Measurements from ENCODE around the gene AXIN2. TPM values are rescaled to one million over a fixed set of nuclear protein-coding genes. Genes with fewer than 3 reads are reported as not detected.
"Not testable (repeated sequence)": the region's sequence is repeated elsewhere in the genome, so short reads cannot be mapped to it uniquely, and the experiment has no call there.

Gene AXIN2
- total RNA-seq, 1 experiment from 2014 or later, result 2.7 TPM

- no peak for DNase-seq (ENCODE audit: low read depth)
These were observed 43.2 kb downstream of the AXIN2 start for GRCh38 chr17:65518256-65518655.

- no peak for DNase-seq (ENCODE audit: low read depth)
These were observed 45.2 kb downstream of the AXIN2 start for GRCh38 chr17:65515959-65516948.

- no peak for DNase-seq (ENCODE audit: low read depth)
These were observed 45.9 kb downstream of the AXIN2 start for GRCh38 chr17:65515512-65515911.

GRCh38 chr17:65514541-65514940 lies 46.9 kb downstream of the AXIN2 start:
- DNase-seq (ENCODE audit: low read depth), result peak; percentile 49

GRCh38 chr17:65514082-65514481 lies 47.4 kb downstream of the AXIN2 start:
- peak; percentile 61 for DNase-seq (ENCODE audit: low read depth)

- DNase-seq (ENCODE audit: low read depth), result no peak
These were observed 50.1 kb downstream of the AXIN2 start for GRCh38 chr17:65511316-65511715.

GRCh38 chr17:65509032-65509431 lies 52.4 kb downstream of the AXIN2 start:
- no peak for DNase-seq (ENCODE audit: low read depth)

GRCh38 chr17:65504673-65505072 lies 56.8 kb downstream of the AXIN2 start:
- DNase-seq (ENCODE audit: low read depth), result not testable (repeated sequence)

- DNase-seq (ENCODE audit: low read depth), result no peak
These were observed 57.3 kb downstream of the AXIN2 start for GRCh38 chr17:65504141-65504540.

GRCh38 chr17:65503557-65503956 lies 57.9 kb downstream of the AXIN2 start:
- DNase-seq (ENCODE audit: low read depth), result no peak

- no peak for DNase-seq (ENCODE audit: low read depth)
These were observed 62.6 kb downstream of the AXIN2 start for GRCh38 chr17:65498816-65499215.

- DNase-seq (ENCODE audit: low read depth), result no peak
These were observed 64.6 kb downstream of the AXIN2 start for GRCh38 chr17:65496801-65497200.

- no peak for DNase-seq (ENCODE audit: low read depth)
These were observed 66.1 kb downstream of the AXIN2 start for GRCh38 chr17:65495122-65496055.

- no peak for DNase-seq (ENCODE audit: low read depth)
These were observed 71.9 kb downstream of the AXIN2 start for GRCh38 chr17:65489413-65490155.

- no peak for DNase-seq (ENCODE audit: low read depth)
These were observed 72.8 kb downstream of the AXIN2 start for GRCh38 chr17:65488665-65489064.

- no peak for DNase-seq (ENCODE audit: low read depth)
These were observed 73.5 kb downstream of the AXIN2 start for GRCh38 chr17:65487990-65488389.

GRCh38 chr17:65487161-65487560 lies 74.3 kb downstream of the AXIN2 start:
- no peak for DNase-seq (ENCODE audit: low read depth)

GRCh38 chr17:65485388-65486299 lies 75.8 kb downstream of the AXIN2 start:
- DNase-seq (ENCODE audit: low read depth), result peak; percentile 47

GRCh38 chr17:65484405-65484804 lies 77.0 kb downstream of the AXIN2 start:
- not testable (repeated sequence) for DNase-seq (ENCODE audit: low read depth)

- DNase-seq (ENCODE audit: low read depth), result no peak
These were observed 78.0 kb downstream of the AXIN2 start for GRCh38 chr17:65483438-65483837.
